ENCODE data around the gene ANKRD27.

DNA sequence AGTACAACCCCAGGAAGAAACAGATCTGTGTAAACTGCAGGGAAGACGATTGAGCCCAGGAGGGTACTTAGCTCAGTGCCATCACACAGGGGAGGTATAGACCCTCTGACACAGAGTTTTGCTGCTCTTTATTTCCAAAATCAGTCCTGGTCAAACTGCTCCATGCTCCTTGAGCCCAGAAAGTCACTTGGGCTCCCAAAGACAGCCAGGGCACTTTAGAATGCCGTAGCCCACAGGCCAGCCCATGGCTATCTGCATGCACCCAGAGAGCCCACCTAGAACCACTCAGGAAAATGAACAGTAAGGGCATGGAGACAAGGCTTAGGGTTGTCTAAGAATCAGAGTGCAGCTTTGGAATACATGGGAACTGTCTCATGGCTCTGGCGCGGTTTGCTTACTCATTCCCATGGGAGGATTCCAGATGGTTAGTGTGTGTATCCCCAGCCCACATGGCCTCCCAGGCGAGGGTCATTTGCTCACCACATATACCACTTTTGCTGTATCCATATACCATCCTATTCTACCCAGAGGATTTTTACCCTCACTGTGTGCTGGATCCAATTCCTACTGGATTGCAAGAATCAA is 108.6 kb downstream of the ANKRD27 start:
- no peak for TF ChIP-seq GATA3 (IDR thresholded peaks at IDR 0.05; ENCODE audit: low read depth, low read length)
- TF ChIP-seq GATA2 (IDR thresholded peaks at IDR 0.05; ENCODE audit: low read depth, low read length) = no peak

All from SH-SY5Y (cell line).